Measurements from ENCODE around the gene FAAH. TPM values are rescaled to one million over a fixed set of nuclear protein-coding genes. Genes with fewer than 3 reads are reported as not detected.
"Not testable (repeated sequence)": the region's sequence is repeated elsewhere in the genome, so short reads cannot be mapped to it uniquely, and the experiment has no call there.

FAAH gene
- total RNA-seq (10 to 100 TPM in 3 of 4 donors, 1 to 10 TPM in 1; 5.4 to 17.9 (median 13.5) TPM), polyA plus RNA-seq (10 to 100 TPM in 1 of 3 donors, 1 to 10 TPM in 2; 7.2 to 48.1 (median 7.8) TPM)

DNA sequence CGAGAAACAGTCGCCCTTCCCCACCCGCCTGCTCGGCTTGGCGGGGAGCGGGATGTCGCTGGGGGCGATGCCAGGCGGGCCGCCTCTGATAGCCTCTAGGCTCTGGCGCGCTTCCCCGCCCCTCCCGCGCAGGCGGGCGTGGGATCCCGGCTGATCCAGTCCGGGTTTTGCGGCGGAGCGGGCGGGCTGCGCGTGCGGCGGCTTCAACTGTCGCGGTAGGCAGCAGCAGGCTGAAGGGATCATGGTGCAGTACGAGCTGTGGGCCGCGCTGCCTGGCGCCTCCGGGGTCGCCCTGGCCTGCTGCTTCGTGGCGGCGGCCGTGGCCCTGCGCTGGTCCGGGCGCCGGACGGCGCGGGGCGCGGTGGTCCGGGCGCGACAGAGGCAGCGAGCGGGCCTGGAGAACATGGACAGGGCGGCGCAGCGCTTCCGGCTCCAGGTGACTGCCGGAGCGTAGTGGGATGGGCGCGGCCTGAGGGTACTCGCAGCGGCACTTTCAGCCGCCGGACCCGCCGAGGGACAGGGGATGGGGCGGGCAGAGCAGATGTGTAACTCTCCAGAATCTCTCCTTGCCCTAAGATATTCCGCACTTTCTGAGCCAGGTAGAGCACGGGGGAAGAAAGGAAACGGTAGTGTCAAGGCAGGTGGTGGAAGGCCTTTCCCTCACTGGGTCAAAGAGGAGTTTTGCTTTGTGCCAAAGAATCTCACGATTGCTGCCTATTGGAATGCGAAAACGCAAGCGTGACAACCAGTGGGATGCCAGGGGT, at the start of gene FAAH:
Gene FAAH, plus strand, starts transcription at position 210 of the 764 bp plus-strand sequence. Its CDS starts 32 bp downstream, at position 242.
- intact Hi-C loops (cut with DNase I), result no loop called here
- Histone ChIP-seq H3K36me3 (no peaks in the 10 kb centered on the region), H3K27ac (peak within 1 kb of the TSS in 1 of 4 donors; percentile 37), H3K4me1 (peaks cover 0 to 17% (median 12%) of the 10 kb centered on the region in 4 donors), H3K27me3 (no peaks in the 10 kb centered on the region), H3K4me3 (peak within 1 kb of the TSS; percentile 39 to 71 (median 64)), H3K9me3 (peaks cover 0 to 5% (median 0%) of the 10 kb centered on the region in 4 donors)
- WGBS, 2 donors, result 1 to 5% methylated on average over 75 of the region's 75 CpGs
- DNase-seq, result peak; percentile 80
- TF ChIP-seq EP300 (IDR thresholded peaks at IDR 0.05) (no peak), POLR2AphosphoS5 (IDR thresholded peaks at IDR 0.05) (peak in 3 of 4 donors; percentile 17 to 40 (median 28)), POLR2A (IDR thresholded peaks at IDR 0.05) (no peak)
- TF ChIP-seq, protein P1, sequence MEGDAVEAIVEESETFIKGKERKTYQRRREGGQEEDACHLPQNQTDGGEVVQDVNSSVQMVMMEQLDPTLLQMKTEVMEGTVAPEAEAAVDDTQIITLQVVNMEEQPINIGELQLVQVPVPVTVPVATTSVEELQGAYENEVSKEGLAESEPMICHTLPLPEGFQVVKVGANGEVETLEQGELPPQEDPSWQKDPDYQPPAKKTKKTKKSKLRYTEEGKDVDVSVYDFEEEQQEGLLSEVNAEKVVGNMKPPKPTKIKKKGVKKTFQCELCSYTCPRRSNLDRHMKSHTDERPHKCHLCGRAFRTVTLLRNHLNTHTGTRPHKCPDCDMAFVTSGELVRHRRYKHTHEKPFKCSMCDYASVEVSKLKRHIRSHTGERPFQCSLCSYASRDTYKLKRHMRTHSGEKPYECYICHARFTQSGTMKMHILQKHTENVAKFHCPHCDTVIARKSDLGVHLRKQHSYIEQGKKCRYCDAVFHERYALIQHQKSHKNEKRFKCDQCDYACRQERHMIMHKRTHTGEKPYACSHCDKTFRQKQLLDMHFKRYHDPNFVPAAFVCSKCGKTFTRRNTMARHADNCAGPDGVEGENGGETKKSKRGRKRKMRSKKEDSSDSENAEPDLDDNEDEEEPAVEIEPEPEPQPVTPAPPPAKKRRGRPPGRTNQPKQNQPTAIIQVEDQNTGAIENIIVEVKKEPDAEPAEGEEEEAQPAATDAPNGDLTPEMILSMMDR (IDR thresholded peaks at IDR 0.05), result no peak

DNA sequence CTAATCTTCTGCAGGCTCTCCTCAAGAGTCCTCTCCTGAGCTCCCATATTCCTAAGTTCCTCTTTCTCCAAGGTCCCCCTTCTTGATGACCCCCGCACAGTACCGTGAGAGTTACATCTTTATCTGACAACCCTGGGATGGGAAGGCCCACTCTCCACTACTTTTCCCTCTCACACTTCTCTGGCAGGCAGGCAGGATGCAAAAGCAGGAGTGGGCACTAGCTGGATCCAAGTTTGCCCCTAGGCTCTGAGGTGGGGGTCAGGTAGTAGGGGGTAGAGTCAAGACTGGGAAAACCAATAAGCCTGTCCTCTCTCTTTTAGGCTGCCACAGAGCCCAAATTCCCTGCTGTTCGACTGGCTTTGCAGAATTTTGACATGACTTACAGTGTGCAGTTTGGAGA, 49.6 kb upstream of the FAAH start:
- DNase-seq, result peak; percentile 24
- Histone ChIP-seq H3K4me1 (peaks cover 0 to 18% (median 11%) of the 10 kb centered on the region in 4 donors), H3K27me3 (no peaks in the 10 kb centered on the region), H3K9me3 (no peaks in the 10 kb centered on the region), H3K36me3 (peaks cover 5 to 52% (median 20%) of the 10 kb centered on the region in 4 donors), H3K4me3 (no peak overlapping the region), H3K27ac (no peak overlapping the region)
- intact Hi-C loops (cut with DNase I), result no loop called here
- 90 to 92% methylated on average over 3 of the region's 3 CpGs for WGBS, 2 donors
- TF ChIP-seq POLR2A (IDR thresholded peaks at IDR 0.05), result no peak
- TF ChIP-seq EP300 (IDR thresholded peaks at IDR 0.05), result no peak
- TF ChIP-seq POLR2AphosphoS5 (IDR thresholded peaks at IDR 0.05), result no peak
- TF ChIP-seq, protein P1 (IDR thresholded peaks at IDR 0.05), result no peak

DNA sequence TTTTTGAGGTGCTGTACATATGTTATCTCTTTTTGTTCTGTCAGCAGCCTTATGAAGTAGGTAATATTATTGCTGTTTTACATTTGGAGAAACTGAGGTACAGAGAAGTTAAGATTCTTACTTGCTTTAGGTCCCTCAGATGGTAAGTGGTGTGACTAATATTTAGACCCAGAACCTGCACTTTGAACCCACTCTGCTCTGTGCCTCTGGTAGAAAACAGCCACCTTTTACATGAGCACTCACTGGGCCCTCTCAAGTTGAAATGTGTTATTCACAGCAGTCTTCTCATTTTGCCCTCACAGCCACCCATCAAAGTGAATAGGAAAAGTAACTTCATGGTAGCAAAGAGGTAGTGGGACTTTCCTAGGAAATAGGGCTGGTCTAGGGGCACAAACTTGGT, 48.8 kb upstream of the FAAH start:
- Histone ChIP-seq H3K9me3 (no peaks in the 10 kb centered on the region), H3K4me3 (no peak overlapping the region), H3K4me1 (peaks cover 0 to 11% (median 10%) of the 10 kb centered on the region in 4 donors), H3K36me3 (peaks cover 5 to 60% (median 26%) of the 10 kb centered on the region in 4 donors), H3K27me3 (no peaks in the 10 kb centered on the region), H3K27ac (no peak overlapping the region)
- TF ChIP-seq POLR2A (IDR thresholded peaks at IDR 0.05) (no peak), EP300 (IDR thresholded peaks at IDR 0.05) (no peak), POLR2AphosphoS5 (IDR thresholded peaks at IDR 0.05) (no peak)
- TF ChIP-seq, protein P1 (IDR thresholded peaks at IDR 0.05), result no peak
- DNase-seq, result no peak
- intact Hi-C loops (cut with DNase I), result no loop called here

DNA sequence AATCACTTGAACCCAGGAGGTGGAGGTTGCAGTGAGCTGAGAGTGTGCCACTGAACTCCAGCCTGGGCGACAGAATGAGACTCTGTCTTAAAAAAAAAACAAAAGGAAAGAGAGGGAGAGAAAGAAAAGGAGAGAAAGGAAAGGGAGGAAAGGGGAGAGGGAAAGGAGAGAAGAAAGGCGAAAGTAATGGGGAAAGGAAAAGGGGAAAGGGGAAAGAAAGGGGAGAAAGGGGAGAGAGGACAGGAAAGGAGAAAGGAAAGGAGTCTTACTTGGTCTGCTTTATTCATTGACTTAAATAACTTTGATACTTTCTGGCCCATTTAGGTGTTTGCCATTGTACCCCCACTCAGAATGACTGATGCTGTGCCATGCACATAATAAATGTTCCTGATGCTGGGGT, 41.8 kb upstream of the FAAH start:
- H3K36me3 ChIP-seq, result peaks cover 10 to 90% (median 39%) of the 10 kb centered on the region in 4 donors
- intact Hi-C loops (cut with DNase I), result no loop called here
- H3K27ac ChIP-seq, result no peak overlapping the region
- no peaks in the 10 kb centered on the region for H3K4me1 ChIP-seq
- H3K4me3 ChIP-seq, result no peak overlapping the region
- no peak for TF ChIP-seq POLR2A (IDR thresholded peaks at IDR 0.05)
- TF ChIP-seq EP300 (IDR thresholded peaks at IDR 0.05), result no peak
- H3K27me3 ChIP-seq, result no peaks in the 10 kb centered on the region
- 91 to 95% methylated on average over 2 of the region's 2 CpGs for WGBS, 2 donors
- no peaks in the 10 kb centered on the region for H3K9me3 ChIP-seq
- no peak for DNase-seq

DNA sequence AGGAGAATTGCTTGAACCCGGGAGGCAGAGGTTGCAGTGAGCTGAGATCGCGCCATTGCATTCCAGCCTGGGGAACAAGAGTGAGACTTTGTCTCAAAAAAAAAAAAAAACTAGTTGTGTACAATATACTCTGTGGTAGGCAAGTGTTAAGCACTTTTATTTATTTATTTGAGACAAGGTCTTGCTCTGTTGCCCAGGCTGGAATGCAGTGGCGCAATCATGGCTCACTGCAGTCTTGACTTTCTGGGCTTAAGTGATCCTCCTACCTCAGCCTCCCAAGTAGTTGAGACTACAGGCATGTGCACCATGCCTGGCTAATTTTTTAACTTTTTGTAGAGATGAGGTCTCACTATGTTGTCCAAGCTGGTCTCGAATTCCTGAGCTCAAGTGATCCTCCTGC, 38.2 kb upstream of the FAAH start:
- H3K4me3 ChIP-seq; H3K4me1 ChIP-seq; H3K27ac ChIP-seq; DNase-seq; H3K27me3 ChIP-seq; H3K9me3 ChIP-seq; intact Hi-C loops (cut with DNase I): not testable (repeated sequence)
- WGBS, 2 donors, result 88 to 89% methylated on average over 5 of the region's 5 CpGs
- peaks cover 16 to 88% (median 41%) of the 10 kb centered on the region in 4 donors for H3K36me3 ChIP-seq
